D721Med (cell line): ENCODE results near the gene PRPF8.

Experiments
- DNase-seq: peaks from one replicate; pipeline ENCODE4 v3.0.0; 2011; ENCODE audit warnings: low spot score; ENCODE audit not compliant: insufficient read length
- FAIRE-seq: peaks from 2 replicates; lab custom pipeline; 2011; peaks lifted over from hg19 to GRCh38; lab: Jason Lieb, UNC
- CTCF ChIP-seq: IDR thresholded peaks from 2 replicates; pipeline ENCODE4 v1.5.1; 2012; ENCODE audit warnings: mild to moderate bottlenecking, control low read depth; ENCODE audit not compliant: insufficient read depth; ENCODE audit errors: missing control alignments

PRPF8 gene

GRCh38 chr17:1714980-1715802 lies 30.5 kb upstream of the PRPF8 start:
- no peak for TF ChIP-seq CTCF
- FAIRE-seq: no peak
- no peak for DNase-seq

- no peak for FAIRE-seq
- no peak for DNase-seq
- no peak for TF ChIP-seq CTCF
Measured at GRCh38 chr17:1714427-1714979, 29.8 kb upstream of the PRPF8 start.

- peak; percentile 53 for TF ChIP-seq CTCF
- DNase-seq: peak; percentile 66
- no peak for FAIRE-seq
Measured at GRCh38 chr17:1713878-1714426, 29.3 kb upstream of the PRPF8 start.

GRCh38 chr17:1713160-1713877 lies 28.7 kb upstream of the PRPF8 start:
- DNase-seq (no peak), FAIRE-seq (no peak)
- no peak for TF ChIP-seq CTCF

GRCh38 chr17:1712271-1712670 lies 27.6 kb upstream of the PRPF8 start:
- no peak for FAIRE-seq

GRCh38 chr17:1711804-1712203 lies 27.1 kb upstream of the PRPF8 start:
- no peak for TF ChIP-seq CTCF
- FAIRE-seq (no peak), DNase-seq (no peak)

More at GRCh38 chr17:1712271-1712670, 27.6 kb upstream of the PRPF8 start:
- TF ChIP-seq CTCF: no peak
- DNase-seq: no peak
